C1 segment of cervical spinal cord (tissue), 14 donors: Measurements from ENCODE around the gene TOLLIP.
"Not testable (repeated sequence)": the region's sequence is repeated elsewhere in the genome, so short reads cannot be mapped to it uniquely, and the experiment has no call there.

Experiments
- DNase-seq, 14 donors: peaks; one replicate each; lab custom pipeline; 2025; lab: John Stamatoyannopoulos, UW

TOLLIP gene

GRCh38 chr11:1247026-1247425 is 62.4 kb downstream of the TOLLIP start:
- not testable (repeated sequence) for DNase-seq

- not testable (repeated sequence) for DNase-seq
These were observed 63.1 kb downstream of the TOLLIP start for GRCh38 chr11:1246301-1246700.

DNA sequence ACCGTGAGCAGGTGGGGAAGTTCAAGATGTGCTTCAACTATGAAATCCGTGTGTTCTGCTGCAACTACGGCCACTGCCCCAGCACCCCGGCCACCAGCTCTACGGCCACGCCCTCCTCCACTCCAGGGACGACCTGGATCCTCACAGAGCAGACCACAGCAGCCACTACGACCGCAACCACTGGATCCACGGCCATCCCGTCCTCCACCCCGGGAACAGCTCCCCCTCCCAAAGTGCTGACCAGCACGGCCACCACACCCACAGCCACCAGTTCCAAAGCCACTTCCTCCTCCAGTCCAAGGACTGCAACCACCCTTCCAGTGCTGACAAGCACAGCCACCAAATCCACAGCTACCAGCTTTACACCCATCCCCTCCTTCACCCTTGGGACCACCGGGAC is 63.7 kb downstream of the TOLLIP start:
- not testable (repeated sequence) for DNase-seq

GRCh38 chr11:1244557-1244956 is 64.9 kb downstream of the TOLLIP start:
- not testable (repeated sequence) for DNase-seq

- not testable (repeated sequence) for DNase-seq
These were observed 65.9 kb downstream of the TOLLIP start for GRCh38 chr11:1243521-1243920.

GRCh38 chr11:1242751-1243150 is 66.7 kb downstream of the TOLLIP start:
- not testable (repeated sequence) for DNase-seq

DNA sequence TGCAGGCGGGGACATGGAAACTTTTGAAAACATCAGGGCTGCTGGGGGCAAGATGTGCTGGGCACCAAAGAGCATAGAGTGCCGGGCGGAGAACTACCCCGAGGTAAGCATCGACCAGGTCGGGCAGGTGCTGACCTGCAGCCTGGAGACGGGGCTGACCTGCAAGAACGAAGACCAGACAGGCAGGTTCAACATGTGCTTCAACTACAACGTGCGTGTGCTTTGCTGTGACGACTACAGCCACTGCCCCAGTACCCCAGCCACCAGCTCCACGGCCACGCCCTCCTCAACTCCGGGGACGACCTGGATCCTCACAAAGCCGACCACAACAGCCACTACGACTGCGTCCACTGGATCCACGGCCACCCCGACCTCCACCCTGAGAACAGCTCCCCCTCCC is 67.1 kb downstream of the TOLLIP start:
- DNase-seq, result no peak

- DNase-seq, result no peak
These were observed 67.7 kb downstream of the TOLLIP start for GRCh38 chr11:1241706-1242105.

- DNase-seq, result no peak
These were observed 68.7 kb downstream of the TOLLIP start for GRCh38 chr11:1240771-1241170.

DNA sequence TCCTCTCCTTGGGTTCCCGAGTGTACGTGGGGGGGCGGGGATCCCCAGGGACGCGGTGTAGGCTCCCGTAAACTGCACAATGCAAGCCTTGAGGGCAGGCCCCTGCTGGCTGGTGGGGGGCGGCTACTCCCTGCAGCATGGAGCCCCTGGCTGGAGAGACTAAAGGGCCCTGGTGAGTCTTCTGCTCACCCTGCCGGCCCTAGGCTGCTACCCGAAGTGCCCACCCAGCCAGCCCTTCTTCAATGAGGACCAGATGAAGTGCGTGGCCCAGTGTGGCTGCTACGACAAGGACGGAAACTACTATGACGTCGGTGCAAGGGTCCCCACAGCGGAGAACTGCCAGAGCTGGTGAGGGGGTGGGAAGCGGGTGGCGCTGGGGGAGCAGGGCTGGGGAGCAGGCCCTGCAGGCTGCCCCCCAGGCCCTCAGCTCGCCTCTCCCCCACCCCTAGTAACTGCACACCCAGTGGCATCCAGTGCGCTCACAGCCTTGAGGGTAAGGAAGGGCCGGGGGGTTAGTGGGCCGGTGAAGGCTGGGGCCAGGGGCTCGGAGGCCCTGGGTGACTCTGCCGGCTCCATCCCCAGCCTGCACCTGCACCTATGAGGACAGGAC is 69.7 kb downstream of the TOLLIP start:
- DNase-seq, result no peak

- no peak for DNase-seq
These were observed 70.5 kb downstream of the TOLLIP start for GRCh38 chr11:1238767-1239595.

DNA sequence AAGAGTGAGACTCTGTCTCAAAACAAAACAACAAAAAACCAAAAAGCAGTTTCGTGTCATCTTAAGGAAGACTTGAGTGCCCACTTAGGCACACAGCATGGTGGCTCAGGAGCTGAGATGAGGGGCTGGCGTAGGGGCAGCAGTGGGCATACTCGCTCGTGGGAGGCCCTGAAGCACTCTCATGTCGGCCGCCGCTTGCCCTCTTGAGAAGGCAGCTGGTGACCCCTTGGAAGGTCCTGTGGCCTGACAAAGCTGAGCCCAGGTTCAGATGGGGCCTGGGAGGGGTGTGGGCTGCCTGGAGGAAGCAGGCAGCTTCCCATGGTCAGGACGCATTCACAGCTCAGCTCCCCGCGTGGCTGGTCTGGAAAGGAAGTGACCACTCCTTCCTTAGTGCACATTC is 71.6 kb downstream of the TOLLIP start:
- DNase-seq, result no peak

GRCh38 chr11:1237128-1237580 is 72.3 kb downstream of the TOLLIP start:
- DNase-seq, result no peak

DNA sequence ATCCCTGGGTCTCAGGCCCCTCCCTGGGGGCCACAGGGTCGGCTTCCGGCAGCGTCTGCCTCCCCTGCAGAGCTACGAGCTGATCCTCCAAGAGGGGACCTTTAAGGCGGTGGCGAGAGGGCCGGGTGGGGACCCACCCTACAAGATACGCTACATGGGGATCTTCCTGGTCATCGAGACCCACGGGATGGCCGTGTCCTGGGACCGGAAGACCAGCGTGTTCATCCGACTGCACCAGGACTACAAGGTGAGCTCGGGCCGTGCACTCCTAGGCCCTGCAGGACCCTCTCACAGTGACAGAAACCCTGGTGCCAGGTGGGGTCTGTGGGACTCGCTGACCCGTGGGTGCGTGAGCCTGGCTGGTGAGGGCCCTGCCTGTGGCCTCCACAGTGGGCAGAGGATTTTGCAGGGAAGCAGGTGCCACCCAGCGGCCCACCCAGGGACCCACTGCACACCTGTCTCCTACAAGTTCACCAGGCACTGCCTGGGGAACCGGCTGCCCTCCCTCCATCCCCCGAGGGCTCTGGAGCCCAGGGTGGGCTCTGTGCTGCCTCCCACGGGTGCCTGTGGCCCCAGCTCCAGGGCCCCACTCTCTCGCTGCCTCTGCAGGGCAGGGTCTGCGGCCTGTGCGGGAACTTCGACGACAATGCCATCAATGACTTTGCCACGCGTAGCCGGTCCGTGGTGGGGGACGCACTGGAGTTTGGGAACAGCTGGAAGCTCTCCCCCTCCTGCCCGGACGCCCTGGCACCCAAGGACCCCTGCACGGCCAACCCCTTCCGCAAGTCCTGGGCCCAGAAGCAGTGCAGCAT is 72.9 kb downstream of the TOLLIP start:
- DNase-seq, result no peak

- DNase-seq, result no peak
These were observed 73.5 kb downstream of the TOLLIP start for GRCh38 chr11:1235901-1236315.

GRCh38 chr11:1235306-1235900 is 74.0 kb downstream of the TOLLIP start:
- no peak for DNase-seq

- no peak for DNase-seq
These were observed 74.6 kb downstream of the TOLLIP start for GRCh38 chr11:1234771-1235305.

- no peak for DNase-seq
These were observed 75.2 kb downstream of the TOLLIP start for GRCh38 chr11:1234054-1234720.

DNA sequence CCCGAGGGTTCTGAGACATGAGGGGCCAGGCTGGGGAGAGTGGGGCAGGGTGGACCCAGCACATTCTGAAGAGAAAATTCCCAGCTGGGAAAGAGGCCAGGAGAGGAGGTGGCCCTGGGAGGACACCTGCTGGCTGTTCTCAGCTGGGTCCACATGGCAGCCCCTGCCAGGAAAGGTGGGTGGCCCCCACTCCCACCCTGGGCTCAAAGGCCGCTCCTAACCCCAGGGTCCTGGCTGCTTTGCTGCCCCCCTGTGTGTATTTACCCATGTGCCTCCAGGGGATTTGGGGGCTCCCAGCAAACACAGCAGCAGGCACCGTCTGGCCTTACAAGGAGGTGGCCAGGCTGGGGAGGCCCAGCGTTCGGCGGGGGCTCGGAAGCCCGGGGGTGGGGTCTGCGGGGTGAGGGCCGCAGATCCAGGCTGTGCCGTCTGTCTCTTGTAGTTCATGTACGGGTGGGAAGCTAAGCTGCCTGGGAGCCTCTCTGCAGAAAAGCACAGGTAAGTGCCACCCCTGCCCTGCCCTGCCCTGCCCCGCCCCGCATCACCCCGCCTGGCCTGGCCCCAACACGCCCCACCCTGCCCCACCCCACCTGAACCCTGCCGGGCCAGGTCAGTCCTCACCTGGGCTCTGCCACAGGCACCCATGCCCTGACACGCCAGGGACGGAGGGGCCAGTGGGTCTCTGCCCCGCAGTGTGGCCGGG is 75.9 kb downstream of the TOLLIP start:
- DNase-seq, result no peak

DNA sequence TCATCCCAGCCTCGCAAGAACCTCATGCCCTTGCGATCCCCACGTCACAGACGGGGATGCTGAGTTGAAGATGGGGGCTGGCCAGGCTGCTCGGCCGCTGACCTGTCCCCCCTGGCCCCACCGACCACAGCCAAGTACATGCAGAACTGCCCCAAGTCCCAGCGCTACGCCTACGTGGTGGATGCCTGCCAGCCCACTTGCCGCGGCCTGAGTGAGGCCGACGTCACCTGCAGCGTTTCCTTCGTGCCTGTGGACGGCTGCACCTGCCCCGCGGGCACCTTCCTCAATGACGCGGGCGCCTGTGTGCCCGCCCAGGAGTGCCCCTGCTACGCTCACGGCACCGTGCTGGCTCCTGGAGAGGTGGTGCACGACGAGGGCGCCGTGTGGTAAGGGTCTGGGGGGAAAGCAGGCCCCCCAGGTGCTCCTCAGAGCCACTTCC is 76.5 kb downstream of the TOLLIP start:
- no peak for DNase-seq
